Epithelial cell of proximal tubule (primary cell): Measurements from ENCODE around the gene DAPL1. TPM values are rescaled to one million over a fixed set of nuclear protein-coding genes. Genes with fewer than 3 reads are reported as not detected.

ENCODE experiments used
- DNase-seq: peaks from one replicate; pipeline ENCODE4 v3.0.0-alpha.2; 2011; ENCODE audit warnings: low read depth
- H3K4me3 ChIP-seq: 2 replicates; pipeline ENCODE4 v1.5.1; 2011; ENCODE audit warnings: low read depth, mild to moderate bottlenecking, low read length
- total RNA-seq: library from RNA; depleted of rRNA; stranded (reverse); fragments of >200 nt; gene quantifications from 2 replicates; pipeline ENCODE4 v1.2.3, GENCODE V29; 2015
- TF ChIP-seq, protein P1 (sequence below): conservative IDR thresholded peaks from 2 replicates; pipeline ENCODE4 v1.5.1; 2012; ENCODE audit warnings: low read depth, mild to moderate bottlenecking, low read length

DAPL1 gene
- total RNA-seq, 1 donor from 2014 or later = not detected

DNA sequence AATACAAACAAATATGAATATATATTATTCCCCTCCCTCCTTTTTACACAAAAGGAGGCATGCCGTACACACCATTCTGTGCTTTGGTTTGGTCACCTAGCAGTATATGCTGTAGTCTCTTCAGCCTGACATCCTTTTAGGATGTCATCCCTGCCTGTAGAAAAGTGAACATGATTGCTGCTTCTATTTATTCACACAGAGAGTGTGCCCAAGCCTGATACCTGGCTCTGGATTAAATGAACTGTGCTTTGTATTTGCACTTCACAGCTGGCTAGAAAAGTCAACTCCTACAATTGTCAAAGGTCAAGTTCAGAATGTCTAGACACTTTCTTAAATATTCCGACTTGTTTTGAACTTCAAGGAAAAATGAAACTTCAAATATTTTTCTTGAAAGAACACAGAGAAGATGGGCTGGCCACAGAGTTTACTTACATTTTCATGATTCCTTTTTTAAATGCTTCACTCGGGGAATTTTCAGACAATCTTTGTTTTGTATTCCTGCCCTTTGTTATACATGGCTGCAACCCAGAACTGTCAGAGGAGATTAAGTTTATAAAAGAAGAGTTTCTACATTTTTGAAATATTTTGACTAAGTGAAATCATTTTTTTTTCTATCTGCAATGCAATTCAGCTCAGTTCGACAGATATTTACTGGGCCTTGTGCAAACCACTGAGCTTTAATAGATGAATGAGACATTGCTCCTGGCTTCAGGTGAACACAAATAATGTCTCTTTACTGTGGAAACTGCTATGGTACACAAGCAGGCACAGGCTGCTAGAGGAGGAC lies 33.5 kb downstream of the DAPL1 start:
- DNase-seq = no peak
- TF ChIP-seq, protein P1, sequence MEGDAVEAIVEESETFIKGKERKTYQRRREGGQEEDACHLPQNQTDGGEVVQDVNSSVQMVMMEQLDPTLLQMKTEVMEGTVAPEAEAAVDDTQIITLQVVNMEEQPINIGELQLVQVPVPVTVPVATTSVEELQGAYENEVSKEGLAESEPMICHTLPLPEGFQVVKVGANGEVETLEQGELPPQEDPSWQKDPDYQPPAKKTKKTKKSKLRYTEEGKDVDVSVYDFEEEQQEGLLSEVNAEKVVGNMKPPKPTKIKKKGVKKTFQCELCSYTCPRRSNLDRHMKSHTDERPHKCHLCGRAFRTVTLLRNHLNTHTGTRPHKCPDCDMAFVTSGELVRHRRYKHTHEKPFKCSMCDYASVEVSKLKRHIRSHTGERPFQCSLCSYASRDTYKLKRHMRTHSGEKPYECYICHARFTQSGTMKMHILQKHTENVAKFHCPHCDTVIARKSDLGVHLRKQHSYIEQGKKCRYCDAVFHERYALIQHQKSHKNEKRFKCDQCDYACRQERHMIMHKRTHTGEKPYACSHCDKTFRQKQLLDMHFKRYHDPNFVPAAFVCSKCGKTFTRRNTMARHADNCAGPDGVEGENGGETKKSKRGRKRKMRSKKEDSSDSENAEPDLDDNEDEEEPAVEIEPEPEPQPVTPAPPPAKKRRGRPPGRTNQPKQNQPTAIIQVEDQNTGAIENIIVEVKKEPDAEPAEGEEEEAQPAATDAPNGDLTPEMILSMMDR = no peak
- H3K4me3 ChIP-seq = no peak overlapping the region

DNA sequence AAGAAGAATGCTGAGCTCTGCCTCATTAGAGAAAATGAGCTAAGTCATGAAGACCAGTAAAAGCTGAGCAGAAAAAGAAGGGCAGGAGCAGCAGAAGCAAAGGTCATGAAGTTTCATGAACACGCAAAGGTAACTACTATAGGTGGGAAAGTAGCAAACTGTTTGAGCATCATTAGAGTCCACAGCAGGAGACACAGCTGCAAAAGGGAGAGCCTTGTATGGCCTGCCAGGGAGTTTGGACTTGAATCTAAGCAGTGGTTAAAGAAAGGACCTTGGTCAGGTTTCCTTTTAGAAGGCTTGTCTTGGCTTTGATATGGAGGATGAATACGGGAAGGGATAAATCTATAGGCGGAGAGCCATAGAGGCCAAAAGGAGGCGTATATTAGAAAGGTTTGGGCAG lies 34.0 kb downstream of the DAPL1 start:
- H3K4me3 ChIP-seq = no peak overlapping the region
- DNase-seq = no peak
- TF ChIP-seq, protein P1 = no peak

- TF ChIP-seq, protein P1 = no peak
- no peak overlapping the region for H3K4me3 ChIP-seq
- no peak for DNase-seq
Measured at GRCh38 chr2:158830201-158830600, 35.1 kb downstream of the DAPL1 start.

GRCh38 chr2:158835431-158835830 lies 40.3 kb downstream of the DAPL1 start:
- no peak for DNase-seq
- TF ChIP-seq, protein P1 = no peak
- H3K4me3 ChIP-seq = no peak overlapping the region

GRCh38 chr2:158837645-158838044 lies 42.5 kb downstream of the DAPL1 start:
- TF ChIP-seq, protein P1 = no peak
- no peak overlapping the region for H3K4me3 ChIP-seq
- no peak for DNase-seq

GRCh38 chr2:158841850-158842249 lies 46.7 kb downstream of the DAPL1 start:
- DNase-seq = no peak
- H3K4me3 ChIP-seq = no peak overlapping the region
- TF ChIP-seq, protein P1 = no peak

- no peak overlapping the region for H3K4me3 ChIP-seq
- DNase-seq = no peak
- TF ChIP-seq, protein P1 = no peak
Measured at GRCh38 chr2:158845444-158845843, 50.3 kb downstream of the DAPL1 start.
